Hypothalamus (tissue), 51 donors: ENCODE data around the gene SNPH.

Experiments used
- DNase-seq, 51 donors: peaks; one replicate each; lab custom pipeline; 2025; lab: John Stamatoyannopoulos, UW

Gene SNPH

GRCh38 chr20:1320902-1321653 is 55.0 kb downstream of the SNPH start:
- DNase-seq, result no peak

- DNase-seq, result no peak
Measured at GRCh38 chr20:1321654-1321939, 55.5 kb downstream of the SNPH start.

GRCh38 chr20:1322511-1323245 is 56.6 kb downstream of the SNPH start:
- no peak for DNase-seq

- DNase-seq, result no peak
Measured at GRCh38 chr20:1323256-1323655, 57.2 kb downstream of the SNPH start.

GRCh38 chr20:1323830-1324597 is 57.9 kb downstream of the SNPH start:
- DNase-seq, result no peak

- DNase-seq, result peak in 1 of 51 donors; percentile 61
Measured at GRCh38 chr20:1324598-1325172, 58.6 kb downstream of the SNPH start.

- DNase-seq, result peak; percentile 68 to 97 (median 92)
Measured at GRCh38 chr20:1325173-1326030, 59.3 kb downstream of the SNPH start.

- DNase-seq, result peak in 2 of 51 donors; percentile 38 to 40
Measured at GRCh38 chr20:1326031-1326930, 60.2 kb downstream of the SNPH start.

GRCh38 chr20:1327241-1327653 is 61.2 kb downstream of the SNPH start:
- peak in 2 of 51 donors; percentile 50 to 69 for DNase-seq

GRCh38 chr20:1327827-1328679 is 62.0 kb downstream of the SNPH start:
- no peak for DNase-seq

GRCh38 chr20:1328680-1329330 is 62.7 kb downstream of the SNPH start, which contains the start of gene SDCBP2:
SDCBP2 (minus strand) TSS chr20:1329139; CDS start chr20:1320416, 8,723 bp downstream.
- DNase-seq, result no peak

- DNase-seq, result peak in 18 of 51 donors; percentile 10 to 67 (median 36)
Measured at GRCh38 chr20:1330075-1330830, 64.2 kb downstream of the SNPH start.

- no peak for DNase-seq
Measured at GRCh38 chr20:1331101-1331500, 65.0 kb downstream of the SNPH start.

- DNase-seq, result no peak
Measured at GRCh38 chr20:1331801-1332453, 65.8 kb downstream of the SNPH start.

GRCh38 chr20:1332749-1333300 is 66.7 kb downstream of the SNPH start:
- no peak for DNase-seq
